GM19035 (cell line): ENCODE measurements around the gene PUS3.
"Not testable (repeated sequence)": the region's sequence is repeated elsewhere in the genome, so short reads cannot be mapped to it uniquely, and the experiment has no call there.

Experiments used
- ATAC-seq: cut with Tn5 transposase; IDR thresholded peaks from one replicate; pipeline ENCODE4 v1.9.1; 2021; ENCODE audit not compliant: unreplicated experiment

The PUS3 gene

GRCh38 chr11:125873881-125874555, 29.0 kb downstream of the PUS3 start:
- ATAC-seq: no peak

DNA sequence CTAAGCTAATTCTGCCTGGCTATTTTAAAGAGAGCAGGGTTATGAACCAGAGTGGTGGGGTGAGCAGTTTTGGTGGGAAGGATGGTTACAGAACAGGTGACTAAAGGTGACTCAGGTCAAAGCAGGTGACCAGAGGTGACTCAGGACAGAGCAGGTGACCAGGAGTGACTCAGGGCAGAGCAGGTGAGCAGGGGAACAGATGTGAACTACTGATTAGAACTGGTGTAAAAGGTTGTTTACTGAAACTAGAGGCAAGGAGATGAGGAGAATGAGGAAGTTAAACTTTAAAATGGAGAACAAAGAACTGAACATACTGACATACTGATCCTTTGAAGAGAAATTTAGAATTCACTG, 30.9 kb downstream of the PUS3 start:
- ATAC-seq: no peak

DNA sequence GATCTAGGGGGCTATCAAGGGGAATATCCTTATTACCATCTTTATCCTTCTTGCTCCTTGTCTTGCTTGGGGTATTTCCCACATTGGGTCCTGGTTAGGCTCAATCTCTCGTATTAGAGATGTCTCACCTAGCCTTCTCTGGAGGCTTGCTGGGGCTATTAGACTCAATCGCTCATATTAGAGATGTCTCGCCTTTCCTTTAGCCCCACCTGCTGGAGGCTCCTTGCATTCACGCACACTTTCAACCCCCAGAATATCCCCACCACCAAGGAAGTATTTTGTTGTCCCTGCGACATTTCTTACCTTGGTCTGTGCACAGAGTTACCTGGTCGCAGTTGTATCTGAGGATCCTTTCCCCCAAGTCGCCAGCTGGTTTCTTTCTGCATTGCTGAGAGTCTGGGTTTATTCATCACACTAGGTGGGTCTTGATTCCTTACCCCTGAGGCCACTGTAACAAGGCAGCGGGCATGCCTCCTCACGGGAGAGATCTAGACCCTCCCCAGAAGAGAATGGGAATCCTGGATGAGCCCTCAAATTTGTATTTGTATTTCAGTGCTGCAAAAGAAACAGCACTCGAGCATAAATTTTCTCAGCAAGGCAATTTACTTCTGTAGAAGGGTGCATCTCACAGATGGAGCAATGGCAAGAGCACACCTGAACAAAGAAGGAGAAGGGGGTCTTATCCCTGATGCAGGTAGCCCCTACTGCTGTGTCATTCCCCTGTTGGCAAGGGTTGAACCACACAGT, 31.4 kb downstream of the PUS3 start:
- ATAC-seq: no peak

DNA sequence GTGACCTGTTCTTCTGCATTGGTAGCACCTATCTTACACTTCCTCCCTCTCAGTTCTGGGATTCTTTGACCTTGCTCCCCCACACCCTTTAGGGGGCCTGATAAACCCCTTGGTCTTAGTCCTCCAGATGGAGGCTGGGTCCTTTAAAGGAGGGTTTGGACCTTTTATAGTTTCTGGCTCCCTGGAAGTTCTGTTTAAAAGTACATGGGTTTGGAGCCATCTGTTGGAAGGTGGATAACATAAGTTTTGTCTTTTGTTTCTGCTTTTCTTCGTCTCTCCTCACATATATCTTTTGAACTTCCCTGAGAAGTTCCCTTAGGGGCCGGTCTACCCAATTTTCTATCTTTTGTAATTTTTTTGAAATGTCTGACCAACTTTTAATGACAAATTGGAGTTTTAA, 33.5 kb downstream of the PUS3 start:
- ATAC-seq: no peak

- ATAC-seq: not testable (repeated sequence)
Measured at GRCh38 chr11:125865354-125865753, 37.7 kb downstream of the PUS3 start.

- not testable (repeated sequence) for ATAC-seq
Measured at GRCh38 chr11:125862786-125863185, 40.2 kb downstream of the PUS3 start.

DNA sequence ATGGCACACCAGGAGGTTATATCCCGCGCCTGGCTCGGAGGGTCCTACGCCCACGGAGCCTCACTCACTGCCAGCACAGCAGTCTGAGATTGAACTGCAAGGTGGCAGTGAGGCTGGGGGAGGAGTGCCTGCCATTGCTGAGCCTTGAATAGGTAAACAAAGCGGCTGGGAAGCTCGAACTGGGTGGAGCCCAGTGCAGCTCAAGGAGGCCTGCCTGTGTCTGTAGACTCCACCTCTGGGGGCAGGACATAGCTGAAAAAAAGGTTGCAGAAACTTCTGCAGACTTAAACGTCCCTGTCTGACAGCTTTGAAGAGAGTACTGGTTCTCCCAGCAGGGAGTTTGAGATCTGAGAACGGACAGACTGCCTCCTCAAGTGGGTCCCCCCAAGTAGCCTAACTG, 45.3 kb downstream of the PUS3 start:
- ATAC-seq: not testable (repeated sequence)

GRCh38 chr11:125846188-125846587, 56.8 kb downstream of the PUS3 start:
- no peak for ATAC-seq
